ENCODE results near the gene TTC34.

The TTC34 gene

GRCh38 chr1:2589431-2590232 is 211.9 kb downstream of the TTC34 start:
- no peak for DNase-seq (ENCODE audit: low read depth)

GRCh38 chr1:2588661-2589430 is 212.6 kb downstream of the TTC34 start:
- DNase-seq (ENCODE audit: low read depth): no peak

- no peak for DNase-seq (ENCODE audit: low read depth)
These were observed 213.5 kb downstream of the TTC34 start for GRCh38 chr1:2587860-2588571.

- DNase-seq (ENCODE audit: low read depth): no peak
These were observed 214.2 kb downstream of the TTC34 start for GRCh38 chr1:2587071-2587859.

- DNase-seq (ENCODE audit: low read depth): peak; percentile 96
These were observed 215.1 kb downstream of the TTC34 start, which contains the start of gene PRXL2B for GRCh38 chr1:2586154-2587070. TSS of gene PRXL2B (plus strand) at chr1:2586777. CDS start at chr1:2586886, 109 bp downstream.
